IMR-90 (cell line): Measurements from ENCODE around the gene DBP. TPM values are rescaled to one million over a fixed set of nuclear protein-coding genes. Genes with fewer than 3 reads are reported as not detected.

Experiments
- ATAC-seq: fragments of 200-7000 bp; cut with Tn5 transposase; 2 replicates; pipeline ENCODE4 v1.9.1; 2020; ENCODE audit warnings: low read depth, mild to moderate bottlenecking, moderate library complexity
- BruUV-seq: library from RNA; stranded (reverse); fragments of 400-500 nt; replicated peaks from 2 replicates; lab custom pipeline; 2021; lab: Mats Ljungman, UMichigan
- CTCF ChIA-PET: fragments of 300-600 bp; formaldehyde crosslinking; extraction: SDS; loops from one replicate; lab custom pipeline; 2021; ENCODE audit warnings: antibody characterized with exemption; lab: Yijun Ruan, JAX
- POLR2A ChIA-PET: fragments of 300-600 bp; sonication (Branson Sonifier 250); formaldehyde crosslinking; loops from one replicate; lab custom pipeline; 2022; ENCODE audit warnings: antibody characterized with exemption; ENCODE audit not compliant: unreplicated experiment; lab: Charles Lee
- DNase-seq: peaks from one replicate; pipeline ENCODE4 v3.0.0; 2013
- H2AFZ ChIP-seq: replicated peaks from 2 replicates; pipeline ENCODE3; 2013; ENCODE audit warnings: low read length, mild to moderate bottlenecking; ENCODE audit not compliant: poor library complexity
- H2AK5ac ChIP-seq: 2 replicates; pipeline ENCODE4 v1.6.1; 2013; ENCODE audit warnings: low read depth, low read length, inconsistent platforms
- H2AK9ac ChIP-seq: replicated peaks from 2 replicates; pipeline ENCODE3; 2013; ENCODE audit warnings: mild to moderate bottlenecking, low read depth, low read length, moderate library complexity; ENCODE audit not compliant: poor library complexity
- H2BK120ac ChIP-seq: 2 replicates; pipeline ENCODE4 v1.6.1; 2013; ENCODE audit warnings: low read depth, low read length, inconsistent platforms
- H2BK15ac ChIP-seq: 3 replicates; pipeline ENCODE4 v1.6.1; 2013; ENCODE audit warnings: low read depth, low read length, inconsistent platforms
- H2BK20ac ChIP-seq: 2 replicates; pipeline ENCODE4 v1.6.1; 2013; ENCODE audit warnings: low read depth, mild to moderate bottlenecking, inconsistent platforms, low read length, moderate library complexity
- H2BK5ac ChIP-seq: 2 replicates; pipeline ENCODE4 v1.6.1; 2013; ENCODE audit warnings: mild to moderate bottlenecking, low read depth, low read length, inconsistent platforms; ENCODE audit not compliant: poor library complexity, severe bottlenecking
- H3K14ac ChIP-seq: replicated peaks from 2 replicates; pipeline ENCODE4 v1.6.1; 2013; ENCODE audit warnings: low read depth, low read length, inconsistent platforms
- H3K18ac ChIP-seq: 2 replicates; pipeline ENCODE4 v1.6.1; 2013; ENCODE audit warnings: low read depth, low read length, control low read depth
- H3K23ac ChIP-seq: 2 replicates; pipeline ENCODE4 v1.6.1; 2013; ENCODE audit warnings: low read depth, low read length, inconsistent platforms
- H3K27ac ChIP-seq: 2 replicates; pipeline ENCODE4 v1.5.1; 2013; ENCODE audit warnings: mild to moderate bottlenecking, control low read depth, low read length; ENCODE audit not compliant: insufficient read depth
- H3K27me3 ChIP-seq: 2 replicates; pipeline ENCODE4 v1.6.1; 2013; ENCODE audit warnings: low read length; ENCODE audit not compliant: control insufficient read depth, insufficient read depth
- H3K36me3 ChIP-seq: 2 replicates; pipeline ENCODE4 v1.6.1; 2013; ENCODE audit warnings: low read length, mixed read lengths; ENCODE audit not compliant: control insufficient read depth, insufficient read depth
- H3K4ac ChIP-seq: 2 replicates; pipeline ENCODE4 v1.6.1; 2013; ENCODE audit warnings: low read depth, low read length, inconsistent platforms
- H3K4me1 ChIP-seq: 2 replicates; pipeline ENCODE4 v1.6.1; 2013; ENCODE audit warnings: low read length, mixed read lengths; ENCODE audit not compliant: control insufficient read depth, insufficient read depth
- H3K4me2 ChIP-seq: 2 replicates; pipeline ENCODE4 v1.6.1; 2013; ENCODE audit warnings: low read depth, mild to moderate bottlenecking, control low read depth, low read length, moderate library complexity
- H3K4me3 ChIP-seq: 2 replicates; pipeline ENCODE4 v1.5.1; 2013; ENCODE audit warnings: low read depth, mild to moderate bottlenecking, control low read depth, low read length, moderate library complexity; ENCODE audit not compliant: insufficient read depth
- H3K56ac ChIP-seq: 2 replicates; pipeline ENCODE4 v1.6.1; 2013; ENCODE audit warnings: low read length, inconsistent platforms; ENCODE audit not compliant: insufficient read depth; ENCODE audit errors: extremely low read depth
- H3K79me1 ChIP-seq, 2 experiments: 2 replicates each; pipeline ENCODE4 v1.6.1; 2013; ENCODE audit warnings: low read length in 2 of 2, inconsistent platforms in 1 of 2, low read depth in 1 of 2
- H3K9ac ChIP-seq: 2 replicates; pipeline ENCODE4 v1.6.1; 2013; ENCODE audit warnings: low read depth, low read length, control low read depth
- H3K9me1 ChIP-seq: 2 replicates; pipeline ENCODE4 v1.6.1; 2013; ENCODE audit warnings: low read length, inconsistent platforms; ENCODE audit not compliant: insufficient read depth
- H3K9me3 ChIP-seq: 2 replicates; pipeline ENCODE4 v1.6.1; 2013; ENCODE audit warnings: low read length; ENCODE audit not compliant: control insufficient read depth, insufficient read depth
- H4K20me1 ChIP-seq: 2 replicates; pipeline ENCODE4 v1.6.1; 2013; ENCODE audit warnings: low read length, inconsistent platforms; ENCODE audit not compliant: insufficient read depth
- H4K5ac ChIP-seq: 2 replicates; pipeline ENCODE4 v1.6.1; 2013; ENCODE audit warnings: mild to moderate bottlenecking, low read depth, low read length, control low read depth
- H4K8ac ChIP-seq, 2 experiments: 2 replicates each; pipeline ENCODE4 v1.6.1; 2013; ENCODE audit warnings: low read depth in 2 of 2, low read length in 2 of 2, control low read depth in 1 of 2, inconsistent platforms in 1 of 2
- H4K91ac ChIP-seq: 2 replicates; pipeline ENCODE4 v1.6.1; 2013; ENCODE audit warnings: low read depth, low read length, inconsistent platforms; ENCODE audit not compliant: insufficient read depth
- BHLHE40 ChIP-seq: fragments of 150-350 bp; IDR thresholded peaks from 2 replicates; pipeline ENCODE4 v1.6.1; 2016; ENCODE audit warnings: mild to moderate bottlenecking, low read depth, low read length
- CEBPB ChIP-seq: IDR thresholded peaks from 2 replicates; pipeline ENCODE4 v1.6.1; 2012; ENCODE audit warnings: low read depth, low read length, improper control_type of control experiment
- CHD1 ChIP-seq: IDR thresholded peaks from 2 replicates; pipeline ENCODE4 v1.6.1; 2012; ENCODE audit warnings: low read depth, low read length, improper control_type of control experiment
- FOS ChIP-seq: fragments of 150-350 bp; IDR thresholded peaks from 2 replicates; pipeline ENCODE4 v1.6.1; 2016; ENCODE audit warnings: low read depth, low read length
- MAFK ChIP-seq: IDR thresholded peaks from 2 replicates; pipeline ENCODE4 v1.6.1; 2012; ENCODE audit warnings: low read depth, low read length, improper control_type of control experiment
- MAZ ChIP-seq: IDR thresholded peaks from 2 replicates; pipeline ENCODE4 v1.6.1; 2012; ENCODE audit warnings: low read depth, mild to moderate bottlenecking, low read length, improper control_type of control experiment, moderate library complexity, borderline replicate concordance
- MXI1 ChIP-seq: IDR thresholded peaks from 2 replicates; pipeline ENCODE4 v1.6.1; 2012; ENCODE audit warnings: low read depth, mild to moderate bottlenecking, low read length, moderate library complexity, borderline replicate concordance
- POLR2A ChIP-seq: IDR thresholded peaks from 2 replicates; pipeline ENCODE4 v1.6.1; 2012; ENCODE audit warnings: mild to moderate bottlenecking, low read depth, low read length
- RAD21 ChIP-seq: IDR thresholded peaks from 2 replicates; pipeline ENCODE4 v1.6.1; 2012; ENCODE audit warnings: low read length, improper control_type of control experiment
- RCOR1 ChIP-seq: IDR thresholded peaks from 2 replicates; pipeline ENCODE4 v1.6.1; 2012; ENCODE audit warnings: mild to moderate bottlenecking, low read length, improper control_type of control experiment; ENCODE audit not compliant: insufficient replicate concordance
- RFX5 ChIP-seq: IDR thresholded peaks from 2 replicates; pipeline ENCODE4 v1.8.0; 2012; ENCODE audit warnings: low read depth, mild to moderate bottlenecking, low read length, moderate library complexity
- SMC3 ChIP-seq: fragments of 150-350 bp; IDR thresholded peaks from 2 replicates; pipeline ENCODE4 v1.6.1; 2016; ENCODE audit warnings: low read depth, mild to moderate bottlenecking, antibody characterized with exemption, low read length, moderate library complexity
- WGBS, 2 experiments: methylation state at CpG; one replicate each; pipeline versions ENCODE4 v1.1.5 to v1.1.7; 2013; ENCODE audit warnings: missing lambda C conversion rate in 2 of 2; ENCODE audit not compliant: insufficient read length in 1 of 2; ENCODE audit errors: extremely low coverage in 2 of 2; 5-methylcytosine and 5-hydroxymethylcytosine counted together
- dilution Hi-C: fragments of 300-500 bp; cut with HindIII; formaldehyde crosslinking; loops from one replicate; pipeline ENCODE4 v1.14.3; 2018; ENCODE audit warnings: low sequenced_read_pairs; ENCODE audit not compliant: unreplicated experiment
- in situ Hi-C: fragments of 300-500 bp; cut with MboI; formaldehyde crosslinking; loops from 3 replicates; pipeline ENCODE4 v1.14.3; 2019; ENCODE audit warnings: low sequenced_read_pairs, inconsistent platforms, mixed read lengths
- intact Hi-C: fragments of 100-400 bp; cut with micrococcal nuclease; formaldehyde crosslinking; loops from 2 replicates; pipeline ENCODE4 v1.10.0; 2022
- polyA plus RNA-seq, 3 experiments: library from polyadenylated mRNA; depleted of rRNA; stranded (reverse); fragments of >200 nt; gene quantifications; 2 replicates each; pipeline ENCODE4 v1.2.3, GENCODE V29; 2012; ENCODE audit warnings: low replicate concordance in 1 of 3
- total RNA-seq: library from RNA; depleted of rRNA; stranded (reverse); fragments of >200 nt; gene quantifications from 2 replicates; pipeline ENCODE4 v1.2.3, GENCODE V29; 2012
- TF ChIP-seq, protein P1 (sequence below): conservative IDR thresholded peaks from 2 replicates; pipeline ENCODE4 v1.5.1; 2012; ENCODE audit warnings: mild to moderate bottlenecking, low read depth, low read length, improper control_type of control experiment

DBP gene
- total and polyA plus RNA-seq, 2 of the 4 experiments (the other 2 are of a cell fraction): 3.0 to 3.6 TPM

DNA sequence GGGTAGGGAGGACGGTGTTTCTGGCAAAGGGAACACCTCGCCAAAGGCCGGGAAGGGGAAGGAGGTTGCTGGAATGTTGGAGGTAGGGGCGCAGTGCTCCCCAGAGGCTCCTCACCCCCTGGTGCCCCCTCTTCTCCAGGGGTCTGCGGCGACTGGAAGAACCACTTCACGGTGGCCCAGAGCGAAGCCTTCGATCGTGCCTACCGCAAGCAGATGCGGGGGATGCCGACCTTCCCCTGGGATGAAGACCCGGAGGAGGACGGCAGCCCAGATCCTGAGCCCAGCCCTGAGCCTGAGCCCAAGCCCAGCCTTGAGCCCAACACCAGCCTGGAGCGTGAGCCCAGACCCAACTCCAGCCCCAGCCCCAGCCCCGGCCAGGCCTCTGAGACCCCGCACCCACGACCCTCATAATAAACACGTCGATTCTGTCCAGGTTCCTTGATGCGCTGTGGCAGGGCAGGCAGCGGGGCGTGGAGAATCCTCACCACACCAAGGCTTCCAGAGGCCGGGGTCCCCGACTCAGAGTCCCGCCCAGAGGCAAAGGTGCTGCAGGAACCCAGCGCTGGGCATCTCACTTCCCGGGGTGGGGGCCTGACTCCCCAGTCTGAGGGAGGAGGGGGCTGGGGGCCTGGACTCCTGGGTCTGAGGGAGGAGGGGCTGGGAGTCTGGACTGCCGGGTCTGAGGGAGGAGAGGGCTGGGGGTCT, 38.0 kb downstream of the DBP start:
- in situ Hi-C loops: no loop called here
- no peaks in the 10 kb centered on the region for H4K20me1 ChIP-seq
- no peaks in the 10 kb centered on the region for H3K79me1 ChIP-seq
- no peak overlapping the region for H2BK15ac ChIP-seq
- intact Hi-C loops: no loop called here
- no peak overlapping the region for H3K4me3 ChIP-seq
- TF ChIP-seq RFX5 (no peak), RAD21 (no peak), BHLHE40 (no peak), POLR2A (no peak), CHD1 (no peak), MAFK (no peak), MXI1 (no peak), RCOR1 (no peak), CEBPB (no peak), MAZ (no peak), SMC3 (no peak), FOS (no peak)
- TF ChIP-seq, protein P1, sequence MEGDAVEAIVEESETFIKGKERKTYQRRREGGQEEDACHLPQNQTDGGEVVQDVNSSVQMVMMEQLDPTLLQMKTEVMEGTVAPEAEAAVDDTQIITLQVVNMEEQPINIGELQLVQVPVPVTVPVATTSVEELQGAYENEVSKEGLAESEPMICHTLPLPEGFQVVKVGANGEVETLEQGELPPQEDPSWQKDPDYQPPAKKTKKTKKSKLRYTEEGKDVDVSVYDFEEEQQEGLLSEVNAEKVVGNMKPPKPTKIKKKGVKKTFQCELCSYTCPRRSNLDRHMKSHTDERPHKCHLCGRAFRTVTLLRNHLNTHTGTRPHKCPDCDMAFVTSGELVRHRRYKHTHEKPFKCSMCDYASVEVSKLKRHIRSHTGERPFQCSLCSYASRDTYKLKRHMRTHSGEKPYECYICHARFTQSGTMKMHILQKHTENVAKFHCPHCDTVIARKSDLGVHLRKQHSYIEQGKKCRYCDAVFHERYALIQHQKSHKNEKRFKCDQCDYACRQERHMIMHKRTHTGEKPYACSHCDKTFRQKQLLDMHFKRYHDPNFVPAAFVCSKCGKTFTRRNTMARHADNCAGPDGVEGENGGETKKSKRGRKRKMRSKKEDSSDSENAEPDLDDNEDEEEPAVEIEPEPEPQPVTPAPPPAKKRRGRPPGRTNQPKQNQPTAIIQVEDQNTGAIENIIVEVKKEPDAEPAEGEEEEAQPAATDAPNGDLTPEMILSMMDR: no peak
- H3K9ac ChIP-seq: no peak overlapping the region
- no peak overlapping the region for H3K23ac ChIP-seq
- H3K36me3 ChIP-seq: no peaks in the 10 kb centered on the region
- H3K18ac ChIP-seq: no peak overlapping the region
- H2AK5ac ChIP-seq: no peak overlapping the region
- dilution Hi-C loops: no loop called here
- H3K4ac ChIP-seq: no peak overlapping the region
- H3K4me1 ChIP-seq: no peaks in the 10 kb centered on the region
- DNase-seq (no peak), ATAC-seq (no peak)
- no peak overlapping the region for H2BK5ac ChIP-seq
- ChIA-PET POLR2A (no interaction called here), CTCF (no interaction called here)
- no peaks in the 10 kb centered on the region for H3K9me1 ChIP-seq
- WGBS, 2 experiments: 69% methylated on average over 15 of the region's 30 CpGs; no CpG with 5 or more reads in 1 of the 2 experiments
- H3K56ac ChIP-seq: no peak overlapping the region
- no peak overlapping the region for H4K91ac ChIP-seq
- no peak overlapping the region for H2BK120ac ChIP-seq
- no TSS peak for BruUV-seq
- peaks cover 17% of the 10 kb centered on the region for H3K27me3 ChIP-seq
- H3K14ac ChIP-seq: no peak overlapping the region
- no peaks in the 10 kb centered on the region for H3K9me3 ChIP-seq
- no peak overlapping the region for H2AK9ac ChIP-seq
- H2AFZ ChIP-seq: no peak overlapping the region
- no peak overlapping the region for H3K4me2 ChIP-seq
- no peak overlapping the region for H4K5ac ChIP-seq
- H3K27ac ChIP-seq: no peak overlapping the region
- H4K8ac ChIP-seq: no peak overlapping the region
- no peak overlapping the region for H2BK20ac ChIP-seq
